ENCODE data around the gene TSPAN13.

Gene TSPAN13

DNA sequence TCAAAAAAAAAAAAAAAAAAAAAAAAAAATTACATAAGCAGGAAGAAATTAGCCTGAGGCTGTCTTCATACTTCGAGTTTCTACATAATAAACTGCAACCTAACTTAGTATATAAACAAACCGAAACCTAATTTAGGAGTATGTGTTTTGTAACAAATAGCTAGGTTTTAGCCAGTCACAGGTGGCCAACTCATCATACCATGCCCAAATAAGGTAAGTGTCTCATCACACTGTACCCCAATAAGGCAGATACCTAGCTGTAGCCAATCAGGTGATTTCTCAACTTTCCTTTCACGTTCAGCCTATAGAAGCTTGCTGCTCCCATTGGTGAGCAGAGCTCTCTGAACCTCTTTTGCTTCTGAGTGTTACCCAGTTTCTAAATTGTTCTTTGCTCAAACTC lies 65.2 kb downstream of the TSPAN13 start:
- no peak for DNase-seq (ENCODE audit: low read depth in 2 of 2)
- H3K4me3 ChIP-seq (replicated peaks in 1 of 2; ENCODE audit: low read depth in 2 of 2, low read length in 2 of 2), result no peak overlapping the region
- TF ChIP-seq, protein P1, sequence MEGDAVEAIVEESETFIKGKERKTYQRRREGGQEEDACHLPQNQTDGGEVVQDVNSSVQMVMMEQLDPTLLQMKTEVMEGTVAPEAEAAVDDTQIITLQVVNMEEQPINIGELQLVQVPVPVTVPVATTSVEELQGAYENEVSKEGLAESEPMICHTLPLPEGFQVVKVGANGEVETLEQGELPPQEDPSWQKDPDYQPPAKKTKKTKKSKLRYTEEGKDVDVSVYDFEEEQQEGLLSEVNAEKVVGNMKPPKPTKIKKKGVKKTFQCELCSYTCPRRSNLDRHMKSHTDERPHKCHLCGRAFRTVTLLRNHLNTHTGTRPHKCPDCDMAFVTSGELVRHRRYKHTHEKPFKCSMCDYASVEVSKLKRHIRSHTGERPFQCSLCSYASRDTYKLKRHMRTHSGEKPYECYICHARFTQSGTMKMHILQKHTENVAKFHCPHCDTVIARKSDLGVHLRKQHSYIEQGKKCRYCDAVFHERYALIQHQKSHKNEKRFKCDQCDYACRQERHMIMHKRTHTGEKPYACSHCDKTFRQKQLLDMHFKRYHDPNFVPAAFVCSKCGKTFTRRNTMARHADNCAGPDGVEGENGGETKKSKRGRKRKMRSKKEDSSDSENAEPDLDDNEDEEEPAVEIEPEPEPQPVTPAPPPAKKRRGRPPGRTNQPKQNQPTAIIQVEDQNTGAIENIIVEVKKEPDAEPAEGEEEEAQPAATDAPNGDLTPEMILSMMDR (IDR thresholded peaks at IDR 0.05; ENCODE audit: low read depth, low read length), result no peak

DNA sequence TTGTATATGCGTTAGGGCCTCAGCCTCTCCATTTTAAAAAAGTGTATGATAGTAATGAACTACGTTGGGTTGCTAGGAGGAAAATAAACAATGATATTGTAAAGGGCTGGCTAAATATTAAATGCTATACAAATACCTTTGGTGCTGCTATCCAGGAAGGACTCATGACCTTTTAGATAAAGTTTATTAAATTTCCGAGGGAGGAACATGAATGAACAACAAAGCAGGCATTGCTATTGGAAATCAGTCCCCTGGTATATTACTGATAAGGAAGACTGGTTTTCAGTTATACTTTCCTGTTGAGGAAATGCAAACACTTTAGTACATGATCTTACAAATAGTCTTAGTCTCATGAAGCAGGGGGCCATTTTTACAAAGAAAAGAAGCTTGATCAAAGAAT lies 68.5 kb downstream of the TSPAN13 start:
- no peak overlapping the region for H3K4me3 ChIP-seq (replicated peaks in 1 of 2; ENCODE audit: low read depth in 2 of 2, low read length in 2 of 2)
- no peak for DNase-seq (ENCODE audit: low read depth in 2 of 2)
- TF ChIP-seq, protein P1 (IDR thresholded peaks at IDR 0.05; ENCODE audit: low read depth, low read length), result no peak

DNA sequence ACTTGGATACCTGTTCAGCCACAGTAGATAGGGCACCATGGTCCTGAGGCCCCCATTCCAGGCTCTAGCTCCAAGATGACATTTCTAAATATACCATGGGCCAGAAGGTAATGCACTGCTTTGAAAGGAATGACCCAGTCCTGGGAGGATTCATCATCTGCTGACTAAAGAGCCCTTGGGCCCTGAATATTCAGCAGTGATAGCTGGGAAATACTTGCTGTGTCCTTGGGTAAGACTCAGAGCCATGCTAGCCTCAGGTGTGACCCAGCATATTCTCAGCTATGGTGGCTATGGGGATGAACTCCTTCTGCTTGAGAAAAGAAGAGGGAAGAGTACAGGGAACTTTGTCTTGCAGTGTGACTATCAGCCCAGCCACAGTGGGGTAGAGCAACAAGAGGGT lies 72.5 kb downstream of the TSPAN13 start:
- TF ChIP-seq, protein P1 (IDR thresholded peaks at IDR 0.05; ENCODE audit: low read depth, low read length), result no peak
- H3K4me3 ChIP-seq (replicated peaks in 1 of 2; ENCODE audit: low read depth in 2 of 2, low read length in 2 of 2), result no peak overlapping the region
- DNase-seq (ENCODE audit: low read depth in 2 of 2), result no peak

DNA sequence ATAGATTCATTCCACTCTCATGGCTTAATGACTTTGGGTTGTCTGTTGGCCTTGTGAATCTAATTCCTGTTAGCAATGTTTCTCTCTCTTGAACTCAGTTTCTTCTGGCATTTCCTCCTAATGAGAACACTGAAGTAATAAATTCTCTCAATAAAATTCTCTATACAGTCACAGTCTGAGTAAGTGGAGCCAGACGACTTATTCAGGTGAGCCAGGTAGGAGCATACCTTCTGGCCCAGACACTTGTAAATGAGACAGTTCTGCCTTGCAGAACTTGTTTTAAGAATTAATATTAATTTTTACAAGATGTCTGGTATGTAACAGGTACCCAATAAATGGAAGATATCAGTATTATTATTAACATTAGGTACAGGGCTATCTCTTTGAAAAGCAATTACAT lies 79.8 kb downstream of the TSPAN13 start:
- TF ChIP-seq, protein P1 (IDR thresholded peaks at IDR 0.05; ENCODE audit: low read depth, low read length), result no peak
- H3K4me3 ChIP-seq (replicated peaks in 1 of 2; ENCODE audit: low read depth in 2 of 2, low read length in 2 of 2), result no peak overlapping the region
- no peak for DNase-seq (ENCODE audit: low read depth in 2 of 2)

All from cardiac fibroblast (primary cell).